CD14-positive monocyte (primary cell): ENCODE results near the gene GABRG3. TPM values are rescaled to one million over a fixed set of nuclear protein-coding genes. Genes with fewer than 3 reads are reported as not detected.

Experiments used
- DNase-seq, 3 donors: peaks; one replicate each; pipeline ENCODE4 v3.0.0-alpha.2; 2011 to 2022
- H2AFZ ChIP-seq: 2 replicates; pipeline ENCODE4 v1.6.0; 2012; ENCODE audit warnings: mild to moderate bottlenecking, low read depth, low read length, inconsistent platforms; ENCODE audit not compliant: insufficient read depth, poor library complexity, severe bottlenecking
- H3K27ac ChIP-seq, 2 donors: 1 replicate in 1 of 2; 2 replicates in 1 of 2; pipeline ENCODE4 v1.5.1; 2012 to 2013; ENCODE audit warnings: low read length in 2 of 2, control low read depth in 1 of 2, inconsistent platforms in 1 of 2, low read depth in 1 of 2, mild to moderate bottlenecking in 1 of 2
- H3K27me3 ChIP-seq, 2 donors: one replicate each; pipeline versions ENCODE4 v1.6.0 to v1.6.1; 2011 to 2013; ENCODE audit warnings: low read length in 2 of 2; ENCODE audit not compliant: control insufficient read depth in 2 of 2, insufficient read depth in 2 of 2
- H3K36me3 ChIP-seq, 2 donors: replicated peaks in 1 of 2; 1 replicate in 1 of 2; 2 replicates in 1 of 2; pipeline versions ENCODE4 v1.5.1 to v1.6.1; 2012 to 2013; ENCODE audit warnings: low read length in 2 of 2, control low read depth in 1 of 2, inconsistent platforms in 1 of 2, mild to moderate bottlenecking in 1 of 2; ENCODE audit not compliant: insufficient read depth in 2 of 2, control insufficient read depth in 1 of 2
- H3K4me1 ChIP-seq, 2 donors: 1 replicate in 1 of 2; 2 replicates in 1 of 2; pipeline versions ENCODE4 v1.5.1 to v1.6.1; 2012 to 2013; ENCODE audit warnings: low read length in 2 of 2, control low read depth in 1 of 2, inconsistent platforms in 1 of 2, mild to moderate bottlenecking in 1 of 2, moderate library complexity in 1 of 2; ENCODE audit not compliant: insufficient read depth in 2 of 2, control insufficient read depth in 1 of 2
- H3K4me2 ChIP-seq: replicated peaks from 2 replicates; pipeline ENCODE3; 2012; ENCODE audit warnings: low read length, moderate library complexity, mild to moderate bottlenecking; ENCODE audit not compliant: poor library complexity, severe bottlenecking; ENCODE audit errors: extremely low read depth
- H3K4me3 ChIP-seq, 3 experiments: fragments of 200-600 bp in 1 of 3; sonication (generic) in 1 of 3; replicated peaks in 1 of 3; 1 replicate in 2 of 3; 2 replicates in 1 of 3; pipeline ENCODE4 v1.5.1; 2011 to 2013; ENCODE audit warnings: low read length in 3 of 3, mild to moderate bottlenecking in 3 of 3, control low read depth in 2 of 3, low read depth in 2 of 3, inconsistent platforms in 1 of 3, moderate library complexity in 1 of 3
- H3K79me2 ChIP-seq: 2 replicates; pipeline ENCODE4 v1.6.0; 2012; ENCODE audit warnings: mild to moderate bottlenecking, control low read depth, inconsistent platforms, low read length, moderate library complexity; ENCODE audit not compliant: insufficient read depth
- H3K9ac ChIP-seq: 2 replicates; pipeline ENCODE4 v1.6.0; 2017; ENCODE audit warnings: low read length, mild to moderate bottlenecking; ENCODE audit not compliant: insufficient read depth, poor library complexity, severe bottlenecking
- H3K9me3 ChIP-seq, 2 donors: replicated peaks in 1 of 2; 1 replicate in 1 of 2; 2 replicates in 1 of 2; pipeline versions ENCODE4 v1.5.1 to v1.6.1; 2012 to 2013; ENCODE audit warnings: low read length in 2 of 2, control low read depth in 1 of 2; ENCODE audit not compliant: control insufficient read depth in 1 of 2, insufficient read depth in 1 of 2
- H4K20me1 ChIP-seq: 2 replicates; pipeline ENCODE4 v1.6.0; 2012; ENCODE audit warnings: mild to moderate bottlenecking, low read length, control low read depth, moderate library complexity; ENCODE audit not compliant: insufficient read depth
- H3K27ac Mint-ChIP-seq, 7 donors: one replicate each; pipeline ENCODE4 v1.8.0; 2020; ENCODE audit warnings: mild to moderate bottlenecking in 7 of 7, mixed read lengths in 7 of 7, moderate library complexity in 6 of 7, inconsistent platforms in 2 of 7
- H3K27me3 Mint-ChIP-seq, 3 donors: one replicate each; pipeline ENCODE4 v1.8.0; 2021 to 2022; ENCODE audit warnings: low read depth in 3 of 3, mild to moderate bottlenecking in 3 of 3, mixed read lengths in 3 of 3, moderate library complexity in 3 of 3, inconsistent platforms in 1 of 3
- H3K36me3 Mint-ChIP-seq, 2 donors: one replicate each; pipeline ENCODE4 v1.8.0; 2020; ENCODE audit warnings: mixed read lengths in 2 of 2, inconsistent platforms in 1 of 2, mild to moderate bottlenecking in 1 of 2
- H3K4me1 Mint-ChIP-seq: one replicate; pipeline ENCODE4 v1.8.0; 2020; ENCODE audit warnings: mild to moderate bottlenecking, mixed read lengths
- H3K4me3 Mint-ChIP-seq, 2 donors: one replicate each; pipeline ENCODE4 v1.8.0; 2020; ENCODE audit warnings: mild to moderate bottlenecking in 2 of 2, mixed read lengths in 2 of 2, moderate library complexity in 1 of 2
- H3K9me3 Mint-ChIP-seq, 7 donors: one replicate each; pipeline ENCODE4 v1.8.0; 2020 to 2022; ENCODE audit warnings: mixed read lengths in 7 of 7, mild to moderate bottlenecking in 6 of 7, moderate library complexity in 6 of 7, inconsistent platforms in 2 of 7
- WGBS: methylation state at CpG from one replicate; pipeline ENCODE4 v1.1.5; 2013; ENCODE audit warnings: missing lambda C conversion rate; ENCODE audit not compliant: insufficient coverage; 5-methylcytosine and 5-hydroxymethylcytosine counted together
- intact Hi-C, 2 donors: fragments of 100-400 bp; cut with micrococcal nuclease; formaldehyde crosslinking; loops; one replicate each; pipeline versions ENCODE4 v1.15.0 to v1.15.1; 2023
- polyA plus RNA-seq, 3 donors: library from polyadenylated mRNA; depleted of rRNA in 1 of 3; unstranded in 2 of 3; stranded (reverse) in 1 of 3; fragments of 300-500 nt in 2 of 3; fragments of >200 nt in 1 of 3; fragmentation: Illumina TruSeq in 2 of 3; gene quantifications; 1 replicate in 2 of 3; 2 replicates in 1 of 3; pipeline ENCODE4 v1.2.3, GENCODE V29; 2012 to 2021
- TF ChIP-seq, protein P1 (sequence below): fragments of 200-600 bp; IDR thresholded peaks from one replicate; pipeline ENCODE4 v1.8.0; 2022; ENCODE audit warnings: antibody characterized with exemption, mild to moderate bottlenecking

GABRG3 gene
- polyA plus RNA-seq, 3 donors = not detected

DNA sequence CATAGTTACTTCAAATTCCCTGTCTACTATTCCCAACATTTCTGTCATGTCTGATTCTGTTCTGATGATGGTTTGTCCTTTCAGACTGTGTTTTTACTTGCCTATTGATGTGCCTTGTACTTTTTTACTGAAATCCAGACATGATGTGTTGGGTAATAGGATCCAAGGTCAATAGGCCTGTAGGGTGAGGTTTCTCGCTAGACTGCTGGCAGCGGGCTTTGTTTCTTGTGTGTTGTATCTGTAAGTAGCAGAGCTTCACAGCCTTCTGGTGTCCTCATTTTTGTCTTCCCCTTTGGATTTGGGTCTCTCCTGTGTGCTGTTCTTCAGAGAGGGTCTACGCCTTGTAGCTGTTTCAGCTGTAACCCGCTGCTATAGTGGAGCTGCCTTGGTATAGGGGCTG lies 140.3 kb downstream of the GABRG3 start:
- Histone ChIP-seq H3K27ac (no peak overlapping the region), H3K4me2 (no peak overlapping the region), H3K79me2 (no peaks in the 10 kb centered on the region), H2AFZ (no peak overlapping the region), H3K27me3 (no peaks in the 10 kb centered on the region), H3K4me3 (no peak overlapping the region), H3K9ac (no peak overlapping the region), H4K20me1 (no peaks in the 10 kb centered on the region), H3K36me3 (no peaks in the 10 kb centered on the region), H3K4me1 (no peaks in the 10 kb centered on the region), H3K9me3 (no peaks in the 10 kb centered on the region)
- no peak for DNase-seq
- Mint-ChIP-seq H3K4me1 (no peaks in the 10 kb centered on the region), H3K27me3 (no peaks in the 10 kb centered on the region), H3K9me3 (peaks cover 0 to 6% (median 3%) of the 10 kb centered on the region in 7 donors), H3K36me3 (no peaks in the 10 kb centered on the region), H3K27ac (no peak overlapping the region), H3K4me3 (no peak overlapping the region)
- TF ChIP-seq, protein P1, sequence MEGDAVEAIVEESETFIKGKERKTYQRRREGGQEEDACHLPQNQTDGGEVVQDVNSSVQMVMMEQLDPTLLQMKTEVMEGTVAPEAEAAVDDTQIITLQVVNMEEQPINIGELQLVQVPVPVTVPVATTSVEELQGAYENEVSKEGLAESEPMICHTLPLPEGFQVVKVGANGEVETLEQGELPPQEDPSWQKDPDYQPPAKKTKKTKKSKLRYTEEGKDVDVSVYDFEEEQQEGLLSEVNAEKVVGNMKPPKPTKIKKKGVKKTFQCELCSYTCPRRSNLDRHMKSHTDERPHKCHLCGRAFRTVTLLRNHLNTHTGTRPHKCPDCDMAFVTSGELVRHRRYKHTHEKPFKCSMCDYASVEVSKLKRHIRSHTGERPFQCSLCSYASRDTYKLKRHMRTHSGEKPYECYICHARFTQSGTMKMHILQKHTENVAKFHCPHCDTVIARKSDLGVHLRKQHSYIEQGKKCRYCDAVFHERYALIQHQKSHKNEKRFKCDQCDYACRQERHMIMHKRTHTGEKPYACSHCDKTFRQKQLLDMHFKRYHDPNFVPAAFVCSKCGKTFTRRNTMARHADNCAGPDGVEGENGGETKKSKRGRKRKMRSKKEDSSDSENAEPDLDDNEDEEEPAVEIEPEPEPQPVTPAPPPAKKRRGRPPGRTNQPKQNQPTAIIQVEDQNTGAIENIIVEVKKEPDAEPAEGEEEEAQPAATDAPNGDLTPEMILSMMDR = no peak
- intact Hi-C loops = no loop called here
- WGBS = 100% methylated on average over 3 of the region's 4 CpGs

GRCh38 chr15:27114473-27114872 lies 143.5 kb downstream of the GABRG3 start:
- Histone ChIP-seq H3K4me3 (no peak overlapping the region), H3K36me3 (no peaks in the 10 kb centered on the region), H3K4me2 (no peak overlapping the region), H2AFZ (no peak overlapping the region), H3K79me2 (no peaks in the 10 kb centered on the region), H3K9me3 (peaks cover 0 to 10% of the 10 kb centered on the region in 2 donors), H3K27ac (no peak overlapping the region), H3K4me1 (no peaks in the 10 kb centered on the region), H3K27me3 (no peaks in the 10 kb centered on the region), H4K20me1 (no peaks in the 10 kb centered on the region), H3K9ac (no peak overlapping the region)
- Mint-ChIP-seq H3K4me1 (no peaks in the 10 kb centered on the region), H3K27ac (no peak overlapping the region), H3K27me3 (no peaks in the 10 kb centered on the region), H3K36me3 (no peaks in the 10 kb centered on the region), H3K9me3 (peaks cover 0 to 8% (median 3%) of the 10 kb centered on the region in 7 donors), H3K4me3 (no peak overlapping the region)
- intact Hi-C loops = no loop called here
- TF ChIP-seq, protein P1 = no peak
- no peak for DNase-seq
- WGBS = no CpG with 5 or more reads among the region's 1 CpG
